PFSK-1 (cell line): ENCODE results near the gene GALNTL6.

Experiments
- FOXP2 ChIP-seq: optimal IDR thresholded peaks from 2 replicates; pipeline ENCODE3; 2011; ENCODE audit warnings: borderline replicate concordance, control low read depth, inconsistent platforms; ENCODE audit not compliant: insufficient read depth; ENCODE audit errors: extremely low read length, extremely low read depth
- POLR2AphosphoS5 ChIP-seq: IDR thresholded peaks from 2 replicates; pipeline ENCODE4 v1.6.1; 2012; ENCODE audit warnings: low read depth, mild to moderate bottlenecking, control low read depth, low read length, moderate library complexity
- SIN3A ChIP-seq: IDR thresholded peaks from 2 replicates; pipeline ENCODE4 v1.6.1; 2012; ENCODE audit warnings: mild to moderate bottlenecking, low read length, moderate library complexity, borderline replicate concordance; ENCODE audit not compliant: insufficient read depth
- TAF1 ChIP-seq: IDR thresholded peaks from 2 replicates; pipeline ENCODE4 v1.6.1; 2012; ENCODE audit warnings: low read length, control low read depth, borderline replicate concordance; ENCODE audit not compliant: insufficient read depth
- TF ChIP-seq, protein P1 (sequence below), 2 experiments: IDR thresholded peaks; 2 replicates each; pipeline versions ENCODE4 v1.6.1 to v1.8.0; 2011 to 2012; ENCODE audit warnings: low read depth in 2 of 2, low read length in 2 of 2, control low read depth in 1 of 2, inconsistent platforms in 1 of 2, mild to moderate bottlenecking in 1 of 2, moderate library complexity in 1 of 2; ENCODE audit not compliant: insufficient read depth in 1 of 2

GALNTL6 gene

DNA sequence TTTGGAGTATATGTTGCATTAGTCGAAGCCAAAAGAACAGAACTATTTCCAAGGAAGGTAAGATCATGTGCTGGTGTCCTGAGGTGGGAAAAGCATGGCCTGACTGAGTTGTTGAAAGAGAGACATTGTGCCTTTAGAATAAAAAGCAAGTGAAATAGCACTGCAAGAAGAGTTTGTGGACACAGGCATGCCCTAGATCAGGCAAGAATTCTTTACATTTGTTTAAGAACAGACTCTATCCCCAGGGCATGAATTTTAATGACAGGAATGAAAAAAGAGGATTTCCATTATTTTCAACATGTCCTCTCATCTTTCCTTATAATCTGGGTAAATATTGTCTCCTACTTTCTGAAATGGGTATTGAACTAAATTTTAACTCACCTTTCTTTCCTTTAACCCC is 839.2 kb downstream of the GALNTL6 start:
- TF ChIP-seq TAF1 (no peak), SIN3A (no peak), POLR2AphosphoS5 (no peak), FOXP2 (no peak)
- TF ChIP-seq, protein P1, sequence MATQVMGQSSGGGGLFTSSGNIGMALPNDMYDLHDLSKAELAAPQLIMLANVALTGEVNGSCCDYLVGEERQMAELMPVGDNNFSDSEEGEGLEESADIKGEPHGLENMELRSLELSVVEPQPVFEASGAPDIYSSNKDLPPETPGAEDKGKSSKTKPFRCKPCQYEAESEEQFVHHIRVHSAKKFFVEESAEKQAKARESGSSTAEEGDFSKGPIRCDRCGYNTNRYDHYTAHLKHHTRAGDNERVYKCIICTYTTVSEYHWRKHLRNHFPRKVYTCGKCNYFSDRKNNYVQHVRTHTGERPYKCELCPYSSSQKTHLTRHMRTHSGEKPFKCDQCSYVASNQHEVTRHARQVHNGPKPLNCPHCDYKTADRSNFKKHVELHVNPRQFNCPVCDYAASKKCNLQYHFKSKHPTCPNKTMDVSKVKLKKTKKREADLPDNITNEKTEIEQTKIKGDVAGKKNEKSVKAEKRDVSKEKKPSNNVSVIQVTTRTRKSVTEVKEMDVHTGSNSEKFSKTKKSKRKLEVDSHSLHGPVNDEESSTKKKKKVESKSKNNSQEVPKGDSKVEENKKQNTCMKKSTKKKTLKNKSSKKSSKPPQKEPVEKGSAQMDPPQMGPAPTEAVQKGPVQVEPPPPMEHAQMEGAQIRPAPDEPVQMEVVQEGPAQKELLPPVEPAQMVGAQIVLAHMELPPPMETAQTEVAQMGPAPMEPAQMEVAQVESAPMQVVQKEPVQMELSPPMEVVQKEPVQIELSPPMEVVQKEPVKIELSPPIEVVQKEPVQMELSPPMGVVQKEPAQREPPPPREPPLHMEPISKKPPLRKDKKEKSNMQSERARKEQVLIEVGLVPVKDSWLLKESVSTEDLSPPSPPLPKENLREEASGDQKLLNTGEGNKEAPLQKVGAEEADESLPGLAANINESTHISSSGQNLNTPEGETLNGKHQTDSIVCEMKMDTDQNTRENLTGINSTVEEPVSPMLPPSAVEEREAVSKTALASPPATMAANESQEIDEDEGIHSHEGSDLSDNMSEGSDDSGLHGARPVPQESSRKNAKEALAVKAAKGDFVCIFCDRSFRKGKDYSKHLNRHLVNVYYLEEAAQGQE (IDR thresholded peaks at IDR 0.05; ENCODE audit: insufficient read depth in 1 of 2, low read depth in 2 of 2, low read length in 2 of 2): no peak

DNA sequence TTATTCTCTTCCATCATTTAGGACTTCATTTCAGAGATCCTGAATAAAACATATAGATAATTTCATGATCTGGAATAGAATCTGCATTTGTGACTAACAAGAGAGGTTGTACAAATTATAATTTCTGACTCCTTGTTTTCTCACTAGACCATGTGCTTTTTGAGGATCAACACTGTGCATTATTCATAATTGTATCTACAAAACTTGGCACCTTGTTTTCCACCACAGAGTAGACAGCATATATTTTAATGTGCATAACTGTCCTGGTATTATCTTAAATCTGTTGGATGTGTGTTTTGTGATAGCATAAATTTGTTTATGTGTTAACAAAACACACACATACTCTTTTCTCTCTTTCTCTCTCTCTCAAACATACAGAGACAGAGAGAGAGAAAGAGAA is 840.5 kb downstream of the GALNTL6 start:
- TF ChIP-seq FOXP2: no peak
- TF ChIP-seq SIN3A: no peak

DNA sequence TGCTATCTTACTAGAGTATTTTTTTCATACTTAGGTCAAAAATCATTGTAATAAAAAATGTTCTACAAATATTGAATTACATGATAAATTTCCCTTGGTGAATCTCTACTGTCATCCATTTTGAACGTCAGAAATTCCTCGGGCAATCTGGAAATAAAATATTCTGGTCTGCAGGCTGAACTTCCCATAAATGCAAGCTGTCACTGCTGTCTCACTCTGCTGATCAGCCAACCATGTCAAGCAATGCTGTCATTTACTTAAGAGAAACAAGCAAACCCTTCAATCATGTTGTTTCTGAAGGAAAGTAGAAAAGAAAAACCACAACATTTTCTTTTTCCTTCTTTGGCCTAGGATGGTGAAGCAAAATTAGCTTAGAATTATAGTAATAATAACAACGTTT is 841.3 kb downstream of the GALNTL6 start:
- TF ChIP-seq SIN3A (no peak), FOXP2 (no peak), POLR2AphosphoS5 (no peak)
- TF ChIP-seq, protein P1 (IDR thresholded peaks at IDR 0.05; ENCODE audit: insufficient read depth in 1 of 2, low read depth in 2 of 2, low read length in 2 of 2): no peak

DNA sequence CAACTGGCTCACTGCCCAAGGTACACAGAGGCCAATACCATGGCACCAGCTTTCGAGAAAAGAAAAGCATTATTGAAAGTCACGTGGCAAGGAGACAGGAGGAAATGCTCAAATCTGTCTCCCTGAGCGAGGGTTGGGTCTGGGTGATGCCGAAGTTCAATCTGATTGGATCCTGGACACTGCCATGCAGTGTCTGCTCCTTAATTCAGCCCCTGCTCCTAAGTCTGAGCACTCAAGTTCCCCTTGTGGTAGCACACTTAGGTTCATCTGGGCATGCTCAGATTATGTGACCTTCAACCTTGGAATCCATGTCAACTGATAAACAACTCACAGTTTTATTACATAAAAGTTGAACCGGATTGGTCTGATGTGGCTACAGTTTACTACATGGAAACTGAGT is 842.9 kb downstream of the GALNTL6 start:
- TF ChIP-seq POLR2AphosphoS5 (no peak), TAF1 (no peak), SIN3A (no peak), FOXP2 (no peak)
- TF ChIP-seq, protein P1 (IDR thresholded peaks at IDR 0.05; ENCODE audit: insufficient read depth in 1 of 2, low read depth in 2 of 2, low read length in 2 of 2): no peak

DNA sequence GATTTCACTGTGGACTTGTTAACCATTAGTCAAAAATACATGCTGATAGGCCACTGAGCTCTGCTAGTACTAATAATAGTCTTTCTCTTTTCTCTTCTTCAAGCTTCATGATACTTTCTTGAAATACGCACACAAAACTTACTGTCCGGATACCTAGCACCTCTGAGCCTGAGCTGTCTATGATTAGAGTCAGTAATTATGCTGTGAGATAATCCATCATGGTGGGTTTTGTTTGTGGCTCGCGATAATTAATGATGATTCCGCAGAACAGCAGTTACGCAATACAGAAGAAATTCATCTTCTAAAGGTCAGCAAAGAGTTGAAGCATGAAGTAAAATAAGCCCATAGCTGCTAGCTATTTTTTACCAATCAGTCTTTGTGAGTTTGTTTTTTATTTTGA is 843.9 kb downstream of the GALNTL6 start:
- TF ChIP-seq FOXP2 (no peak), TAF1 (no peak), SIN3A (no peak), POLR2AphosphoS5 (no peak)
- TF ChIP-seq, protein P1 (IDR thresholded peaks at IDR 0.05; ENCODE audit: insufficient read depth in 1 of 2, low read depth in 2 of 2, low read length in 2 of 2): no peak
